Upper lobe of left lung (tissue), 4 donors: ENCODE measurements around the gene CAMSAP1.

Source experiments
- POLR2A ChIP-seq, 4 donors: fragments of 450-650 bp; IDR thresholded peaks; one replicate each; pipeline ENCODE4 v1.5.1; 2016 to 2017; ENCODE audit warnings: antibody characterized with exemption in 4 of 4, mild to moderate bottlenecking in 2 of 4
- POLR2AphosphoS5 ChIP-seq, 2 donors: sonication (generic); formaldehyde crosslinking; IDR thresholded peaks; one replicate each; pipeline ENCODE4 v1.5.1; 2017; ENCODE audit warnings: antibody characterized with exemption in 2 of 2
- TF ChIP-seq, protein P1 (sequence below), 6 experiments: fragments of 450-650 bp in 4 of 6; fragments of 200-600 bp in 2 of 6; sonication (generic) in 2 of 6; IDR thresholded peaks; one replicate each; pipeline ENCODE4 v1.5.1; 2016 to 2019; ENCODE audit warnings: antibody characterized with exemption in 6 of 6

DNA sequence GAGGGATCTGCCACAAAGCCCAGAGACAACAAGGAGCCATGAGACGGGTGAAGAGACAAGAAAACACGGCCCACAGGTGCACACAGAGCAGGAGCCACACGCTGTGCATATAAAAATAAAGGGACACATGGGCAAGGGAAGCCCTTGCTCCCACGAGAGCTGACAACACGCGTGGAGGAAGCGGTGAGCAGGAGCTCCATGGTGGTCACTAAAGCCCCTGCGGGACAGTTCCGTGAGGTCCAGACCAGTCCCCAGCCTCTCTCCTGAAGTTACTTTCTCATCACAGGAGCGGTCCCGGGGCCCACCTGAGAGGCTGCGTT lies 90.7 kb downstream of the CAMSAP1 start:
- TF ChIP-seq POLR2A (IDR thresholded peaks at IDR 0.05) (no peak), POLR2AphosphoS5 (IDR thresholded peaks at IDR 0.05) (no peak)
- TF ChIP-seq, protein P1, sequence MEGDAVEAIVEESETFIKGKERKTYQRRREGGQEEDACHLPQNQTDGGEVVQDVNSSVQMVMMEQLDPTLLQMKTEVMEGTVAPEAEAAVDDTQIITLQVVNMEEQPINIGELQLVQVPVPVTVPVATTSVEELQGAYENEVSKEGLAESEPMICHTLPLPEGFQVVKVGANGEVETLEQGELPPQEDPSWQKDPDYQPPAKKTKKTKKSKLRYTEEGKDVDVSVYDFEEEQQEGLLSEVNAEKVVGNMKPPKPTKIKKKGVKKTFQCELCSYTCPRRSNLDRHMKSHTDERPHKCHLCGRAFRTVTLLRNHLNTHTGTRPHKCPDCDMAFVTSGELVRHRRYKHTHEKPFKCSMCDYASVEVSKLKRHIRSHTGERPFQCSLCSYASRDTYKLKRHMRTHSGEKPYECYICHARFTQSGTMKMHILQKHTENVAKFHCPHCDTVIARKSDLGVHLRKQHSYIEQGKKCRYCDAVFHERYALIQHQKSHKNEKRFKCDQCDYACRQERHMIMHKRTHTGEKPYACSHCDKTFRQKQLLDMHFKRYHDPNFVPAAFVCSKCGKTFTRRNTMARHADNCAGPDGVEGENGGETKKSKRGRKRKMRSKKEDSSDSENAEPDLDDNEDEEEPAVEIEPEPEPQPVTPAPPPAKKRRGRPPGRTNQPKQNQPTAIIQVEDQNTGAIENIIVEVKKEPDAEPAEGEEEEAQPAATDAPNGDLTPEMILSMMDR (IDR thresholded peaks at IDR 0.05), result no peak
